DMS153 treated with DMSO at 0.1 percent for 48 hours (cell line): ENCODE measurements around the gene TEX2.
"Not testable (repeated sequence)": the region's sequence is repeated elsewhere in the genome, so short reads cannot be mapped to it uniquely, and the experiment has no call there.

Experiments
- DNase-seq: peaks from one replicate; lab custom pipeline; 2025; ENCODE audit not compliant: unreplicated experiment; lab: John Stamatoyannopoulos, UW

Gene TEX2

GRCh38 chr17:64240741-64241347, 22.2 kb downstream of the TEX2 start:
- no peak for DNase-seq

- DNase-seq = no peak
These were observed 22.8 kb downstream of the TEX2 start for GRCh38 chr17:64240261-64240740.

GRCh38 chr17:64238449-64238848, 24.6 kb downstream of the TEX2 start:
- DNase-seq = not testable (repeated sequence)

- no peak for DNase-seq
These were observed 26.1 kb downstream of the TEX2 start for GRCh38 chr17:64236827-64237403.

- DNase-seq = no peak
These were observed 28.1 kb downstream of the TEX2 start for GRCh38 chr17:64234961-64235360.

GRCh38 chr17:64232466-64233262, 30.4 kb downstream of the TEX2 start:
- no peak for DNase-seq

- no peak for DNase-seq
These were observed 31.4 kb downstream of the TEX2 start for GRCh38 chr17:64231567-64232141.

- no peak for DNase-seq
These were observed 32.2 kb downstream of the TEX2 start for GRCh38 chr17:64230791-64231408.

GRCh38 chr17:64229815-64230728, 33.0 kb downstream of the TEX2 start:
- no peak for DNase-seq

- DNase-seq = no peak
These were observed 36.9 kb downstream of the TEX2 start for GRCh38 chr17:64226132-64226531.

GRCh38 chr17:64225410-64225809, 37.6 kb downstream of the TEX2 start:
- no peak for DNase-seq

GRCh38 chr17:64223931-64224629, 39.0 kb downstream of the TEX2 start:
- DNase-seq = no peak

- no peak for DNase-seq
These were observed 39.8 kb downstream of the TEX2 start for GRCh38 chr17:64223283-64223682.

- DNase-seq = no peak
These were observed 41.4 kb downstream of the TEX2 start for GRCh38 chr17:64221679-64222078.

- not testable (repeated sequence) for DNase-seq
These were observed 42.5 kb downstream of the TEX2 start for GRCh38 chr17:64220604-64221003.

- no peak for DNase-seq
These were observed 43.5 kb downstream of the TEX2 start for GRCh38 chr17:64219571-64219970.

- no peak for DNase-seq
These were observed 45.0 kb downstream of the TEX2 start for GRCh38 chr17:64218066-64218465.

GRCh38 chr17:64217249-64217691, 45.8 kb downstream of the TEX2 start:
- no peak for DNase-seq
